Testis (tissue), 3 donors: Measurements from ENCODE around the gene PIGP. TPM values are rescaled to one million over a fixed set of nuclear protein-coding genes. Genes with fewer than 3 reads are reported as not detected.
"Not testable (repeated sequence)": the region's sequence is repeated elsewhere in the genome, so short reads cannot be mapped to it uniquely, and the experiment has no call there.

Source experiments
- DNase-seq: peaks from one replicate; pipeline ENCODE4 v3.0.0-alpha.2; 2019
- H3K27ac ChIP-seq, 2 donors: fragments of 200-600 bp; sonication (generic); one replicate each; pipeline ENCODE4 v1.5.1; 2019
- H3K27me3 ChIP-seq: fragments of 200-600 bp; sonication (generic); one replicate; pipeline ENCODE4 v1.5.1; 2019
- H3K36me3 ChIP-seq: fragments of 200-600 bp; sonication (generic); one replicate; pipeline ENCODE4 v1.5.1; 2017; ENCODE audit warnings: low read depth; ENCODE audit errors: missing control alignments
- H3K4me1 ChIP-seq: fragments of 200-600 bp; sonication (generic); one replicate; pipeline ENCODE4 v1.5.1; 2019
- H3K4me3 ChIP-seq, 2 donors: fragments of 200-600 bp; sonication (generic); one replicate each; pipeline ENCODE4 v1.5.1; 2017 to 2019
- H3K9me3 ChIP-seq: fragments of 200-600 bp; sonication (generic); one replicate; pipeline ENCODE4 v1.5.1; 2017
- CTCF ChIP-seq, 3 experiments: fragments of 450-650 bp in 2 of 3; fragments of 200-600 bp in 1 of 3; sonication (generic) in 1 of 3; IDR thresholded peaks; one replicate each; pipeline ENCODE4 v1.5.1; 2016 to 2019; ENCODE audit warnings: antibody characterized with exemption in 3 of 3, mild to moderate bottlenecking in 2 of 3, moderate library complexity in 1 of 3
- POLR2A ChIP-seq: fragments of 450-650 bp; IDR thresholded peaks from one replicate; pipeline ENCODE4 v1.6.1; 2017; ENCODE audit warnings: antibody characterized with exemption, mild to moderate bottlenecking, moderate library complexity
- WGBS, 2 donors: methylation state at CpG; one replicate each; pipeline ENCODE4 v1.1.5; 2018; 5-methylcytosine and 5-hydroxymethylcytosine counted together
- intact Hi-C: fragments of 100-400 bp; cut with DNase I; formaldehyde crosslinking; loops from one replicate; pipeline ENCODE4 v1.15.1; 2023; ENCODE audit warnings: low total_unique reads
- polyA plus RNA-seq: library from polyadenylated mRNA; stranded (reverse); fragments of 350-450 nt; fragmentation: Illumina TruSeq; extraction: RNeasy Lipid Tissue Mini Kit (QIAGEN cat#74804); gene quantifications from one replicate; pipeline ENCODE4 v1.2.3, GENCODE V29; 2014; ENCODE audit warnings: low read depth, low replicate concordance; ENCODE audit not compliant: insufficient read depth
- total RNA-seq, 2 donors: library from RNA; depleted of rRNA; stranded (reverse); fragments of >200 nt; gene quantifications; one replicate each; pipeline ENCODE4 v1.2.3, GENCODE V29; 2016

The PIGP gene
- total and polyA plus RNA-seq, 3 donors from 2014 or later = 38.0 to 96.2 (median 44.9) TPM

DNA sequence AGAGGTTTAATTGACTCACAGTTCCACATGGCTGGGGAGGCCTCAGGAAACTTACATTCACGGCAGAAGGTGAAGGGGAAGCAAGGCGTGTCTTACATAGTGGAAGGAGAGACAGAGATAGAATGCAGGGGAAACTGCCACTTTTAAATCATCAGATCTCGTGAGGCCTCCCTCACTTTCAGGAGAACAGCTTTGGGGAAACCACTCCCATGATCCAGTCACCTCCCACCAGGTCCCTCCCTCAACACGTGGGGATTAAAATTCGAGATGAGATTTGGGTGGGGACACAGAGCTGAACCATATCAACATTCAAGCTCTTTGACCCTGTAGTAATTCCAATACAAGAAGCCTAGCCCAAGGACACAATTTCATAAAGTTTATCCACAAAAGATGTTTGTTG, 13.7 kb downstream of the PIGP start:
- no peak overlapping the region for H3K27ac ChIP-seq
- TF ChIP-seq POLR2A (no peak), CTCF (IDR thresholded peaks at IDR 0.05) (no peak)
- 67 to 70% methylated on average over 5 of the region's 5 CpGs for WGBS, 2 donors
- intact Hi-C loops = no loop called here
- H3K9me3 ChIP-seq = no peaks in the 10 kb centered on the region
- DNase-seq = no peak
- no peak overlapping the region for H3K4me3 ChIP-seq
- H3K36me3 ChIP-seq = no peaks in the 10 kb centered on the region
- H3K4me1 ChIP-seq = no peaks in the 10 kb centered on the region
- H3K27me3 ChIP-seq = no peaks in the 10 kb centered on the region

DNA sequence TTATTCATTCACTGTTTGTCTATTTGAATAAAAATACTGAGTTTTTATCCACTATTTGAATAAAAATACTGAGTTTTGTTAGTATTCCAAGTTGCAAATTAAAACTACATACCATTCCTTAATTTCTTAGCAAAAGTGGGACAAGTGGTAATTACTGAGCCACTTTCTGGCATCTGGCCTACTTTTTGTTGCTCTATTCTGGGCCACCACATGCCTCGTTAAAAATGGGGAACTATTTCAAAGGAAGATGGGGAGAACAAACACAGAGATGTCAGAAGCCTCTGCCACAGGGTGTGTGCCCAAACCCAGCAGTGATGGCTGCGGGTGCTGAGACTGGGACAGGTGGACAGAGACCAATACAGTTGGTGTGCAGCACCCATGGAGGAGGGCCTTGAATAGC, 14.6 kb downstream of the PIGP start:
- TF ChIP-seq POLR2A (no peak), CTCF (IDR thresholded peaks at IDR 0.05) (no peak)
- Histone ChIP-seq H3K36me3 (no peaks in the 10 kb centered on the region), H3K4me1 (no peaks in the 10 kb centered on the region), H3K27me3 (no peaks in the 10 kb centered on the region), H3K9me3 (no peaks in the 10 kb centered on the region), H3K27ac (no peak overlapping the region), H3K4me3 (no peak overlapping the region)
- intact Hi-C loops = no loop called here
- 64 to 74% methylated on average over 2 of the region's 2 CpGs for WGBS, 2 donors
- DNase-seq = no peak

- no peak for DNase-seq
- Histone ChIP-seq H3K9me3 (no peaks in the 10 kb centered on the region), H3K4me3 (no peak overlapping the region), H3K27ac (no peak overlapping the region), H3K36me3 (no peaks in the 10 kb centered on the region), H3K4me1 (no peaks in the 10 kb centered on the region), H3K27me3 (no peaks in the 10 kb centered on the region)
- 92 to 94% methylated on average over 7 of the region's 7 CpGs for WGBS, 2 donors
- TF ChIP-seq POLR2A (no peak), CTCF (IDR thresholded peaks at IDR 0.05) (no peak)
- intact Hi-C loops = no loop called here
These were observed 15.3 kb downstream of the PIGP start for GRCh38 chr21:37057614-37058013.

- 73 to 83% methylated on average over 2 of the region's 2 CpGs for WGBS, 2 donors
- H3K27me3 ChIP-seq = no peaks in the 10 kb centered on the region
These were observed 17.5 kb downstream of the PIGP start for GRCh38 chr21:37055271-37055855.

GRCh38 chr21:37049741-37050140, 23.1 kb downstream of the PIGP start:
- DNase-seq, H3K36me3 ChIP-seq, H3K27me3 ChIP-seq, H3K9me3 ChIP-seq, intact Hi-C loops, H3K4me3 ChIP-seq, H3K27ac ChIP-seq, H3K4me1 ChIP-seq: not testable (repeated sequence)
- 84 to 86% methylated on average over 2 to 3 of the region's 3 CpGs for WGBS, 2 donors

More at GRCh38 chr21:37055271-37055855, 17.5 kb downstream of the PIGP start:
- no peaks in the 10 kb centered on the region for H3K9me3 ChIP-seq
- H3K4me3 ChIP-seq = no peak overlapping the region
- DNase-seq = no peak
- intact Hi-C loops = no loop called here
- no peaks in the 10 kb centered on the region for H3K4me1 ChIP-seq
- H3K27ac ChIP-seq = no peak overlapping the region
- TF ChIP-seq CTCF (IDR thresholded peaks at IDR 0.05) (no peak), POLR2A (no peak)
- H3K36me3 ChIP-seq = no peaks in the 10 kb centered on the region
